HG03575 (cell line): ENCODE data around the gene PCNX1.
"Not testable (repeated sequence)": the region's sequence is repeated elsewhere in the genome, so short reads cannot be mapped to it uniquely, and the experiment has no call there.

Experiments
- ATAC-seq: cut with Tn5 transposase; IDR thresholded peaks from one replicate; pipeline ENCODE4 v1.9.1; 2021; ENCODE audit not compliant: unreplicated experiment, insufficient number of reproducible peaks, low FRiP score; ENCODE audit errors: extremely low read depth

The PCNX1 gene

DNA sequence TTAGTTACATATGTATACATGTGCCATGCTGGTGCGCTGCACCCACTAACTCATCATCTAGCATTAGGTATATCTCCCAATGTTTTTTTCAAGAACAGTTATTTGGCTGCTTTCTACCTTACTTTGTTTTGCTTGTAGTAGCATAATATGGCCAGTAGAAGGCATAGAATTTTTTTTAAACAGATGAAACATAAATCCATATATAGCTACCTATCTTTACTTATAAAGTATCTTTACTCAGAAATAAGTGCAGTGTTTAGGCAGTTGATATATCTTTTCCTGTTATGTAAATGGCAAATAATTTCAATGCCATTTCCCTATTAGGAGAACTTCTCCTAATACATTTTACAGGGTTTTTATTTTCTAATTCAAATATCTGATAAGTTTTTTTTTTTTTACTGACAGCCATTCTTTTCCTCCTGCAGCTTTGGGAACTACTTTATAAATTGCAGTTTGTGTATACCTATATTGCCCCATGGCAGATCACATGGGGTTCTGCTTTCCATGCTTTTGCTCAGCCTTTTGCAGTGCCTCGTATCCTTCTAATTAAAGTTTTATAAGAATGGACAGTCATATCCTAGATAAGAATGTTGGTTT, 143.1 kb downstream of the PCNX1 start:
- no peak for ATAC-seq

DNA sequence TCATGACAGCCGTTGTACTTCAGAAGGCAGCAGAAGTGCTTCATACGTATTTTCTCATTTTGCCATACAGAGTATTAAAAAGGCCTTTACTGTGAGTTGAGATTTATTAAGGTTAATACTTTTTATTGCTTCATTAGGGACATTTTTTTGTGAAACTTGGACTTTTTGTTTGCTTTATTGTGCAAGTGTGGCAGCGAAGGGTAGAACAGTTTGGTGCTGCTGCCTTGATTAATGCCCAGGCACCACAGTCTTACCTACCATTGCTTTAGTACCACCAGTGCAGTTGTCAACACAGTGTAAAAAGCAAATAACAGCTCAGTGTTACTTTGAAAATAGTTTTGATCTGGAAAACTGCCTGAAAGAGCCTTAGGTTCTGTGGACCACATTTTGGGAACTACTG, 147.4 kb downstream of the PCNX1 start:
- no peak for ATAC-seq

DNA sequence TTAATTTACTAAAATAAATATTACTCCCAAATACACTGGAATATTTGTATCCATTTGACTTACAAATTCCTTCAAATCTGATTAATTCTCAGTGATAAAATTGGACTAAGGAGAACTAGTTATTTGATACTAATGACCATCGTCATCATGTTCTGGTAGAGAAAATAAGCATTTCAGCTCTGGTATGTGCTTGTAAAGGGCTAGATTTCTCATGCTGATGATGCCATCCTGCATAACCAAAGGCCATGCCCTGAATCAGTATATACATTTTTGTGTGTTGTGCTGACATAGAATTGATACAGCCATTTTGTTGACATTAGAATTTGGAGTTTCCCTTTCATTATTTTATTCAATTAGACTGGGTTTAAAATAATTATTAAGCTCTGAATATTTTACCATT, 148.9 kb downstream of the PCNX1 start:
- no peak for ATAC-seq

DNA sequence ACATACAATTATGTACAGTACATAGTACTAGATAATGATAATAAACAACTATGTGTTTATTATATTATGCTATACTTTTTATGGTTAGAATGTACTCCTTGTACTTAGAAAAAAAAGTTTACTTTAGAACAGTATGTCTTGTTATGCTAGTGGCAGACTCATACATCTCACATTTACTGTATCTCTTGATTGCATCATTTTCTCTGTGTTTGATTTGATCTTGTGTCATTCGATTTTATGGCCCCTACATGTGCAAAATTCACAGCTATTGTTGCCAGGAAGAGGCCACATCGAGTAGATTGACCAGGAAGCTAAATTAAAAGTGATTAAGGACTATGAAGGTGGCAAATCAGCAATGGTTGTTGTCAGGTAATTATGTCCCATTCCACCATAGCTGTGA, 153.0 kb downstream of the PCNX1 start:
- ATAC-seq = no peak

DNA sequence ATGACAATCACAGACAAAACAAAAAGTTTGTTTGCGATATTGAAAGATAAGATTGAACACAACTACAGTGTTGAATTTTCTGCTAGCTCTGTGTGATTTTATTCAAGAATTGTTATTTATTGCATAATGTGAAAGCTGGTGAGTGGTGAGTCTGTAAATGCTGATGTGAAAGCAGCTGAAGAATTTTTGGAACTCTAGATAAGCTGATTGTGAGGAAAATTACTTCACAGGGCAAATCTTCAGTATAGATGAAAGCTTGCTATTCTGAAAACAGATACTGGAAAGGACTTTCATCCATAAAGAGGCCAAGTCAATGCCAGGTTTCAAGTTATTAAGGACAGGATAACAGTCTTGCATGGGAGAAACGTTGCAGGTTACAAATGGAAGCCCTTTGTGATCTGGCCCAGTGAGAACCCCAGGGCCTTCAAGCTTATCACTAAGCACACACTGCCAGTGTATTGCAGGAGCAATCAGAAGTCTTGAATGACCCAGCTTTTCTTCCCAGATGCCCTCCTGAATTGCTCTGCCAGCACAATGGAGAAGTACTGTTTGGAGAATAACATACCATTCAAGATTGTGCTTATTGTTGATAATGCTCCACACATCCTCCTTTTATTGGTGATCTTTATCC, 153.7 kb downstream of the PCNX1 start:
- ATAC-seq = no peak

DNA sequence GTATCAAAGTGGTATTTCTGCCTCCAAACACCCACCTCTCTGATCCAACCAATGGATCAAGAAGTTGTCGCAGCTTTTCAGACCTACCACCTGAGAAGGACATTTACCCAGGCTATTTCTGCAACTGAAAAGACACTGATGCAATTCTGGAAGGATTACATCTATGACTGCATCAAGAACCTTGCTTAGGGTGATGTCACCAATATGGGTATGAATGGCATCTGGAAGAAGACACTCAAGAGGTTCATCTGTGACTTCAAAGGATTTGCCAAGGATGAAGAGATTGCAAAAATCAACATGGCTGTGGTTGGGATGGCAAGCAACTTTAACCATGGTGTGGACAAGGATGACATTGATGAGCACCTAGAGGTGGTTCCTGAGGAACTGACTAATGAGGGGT, 154.2 kb downstream of the PCNX1 start:
- ATAC-seq = no peak

DNA sequence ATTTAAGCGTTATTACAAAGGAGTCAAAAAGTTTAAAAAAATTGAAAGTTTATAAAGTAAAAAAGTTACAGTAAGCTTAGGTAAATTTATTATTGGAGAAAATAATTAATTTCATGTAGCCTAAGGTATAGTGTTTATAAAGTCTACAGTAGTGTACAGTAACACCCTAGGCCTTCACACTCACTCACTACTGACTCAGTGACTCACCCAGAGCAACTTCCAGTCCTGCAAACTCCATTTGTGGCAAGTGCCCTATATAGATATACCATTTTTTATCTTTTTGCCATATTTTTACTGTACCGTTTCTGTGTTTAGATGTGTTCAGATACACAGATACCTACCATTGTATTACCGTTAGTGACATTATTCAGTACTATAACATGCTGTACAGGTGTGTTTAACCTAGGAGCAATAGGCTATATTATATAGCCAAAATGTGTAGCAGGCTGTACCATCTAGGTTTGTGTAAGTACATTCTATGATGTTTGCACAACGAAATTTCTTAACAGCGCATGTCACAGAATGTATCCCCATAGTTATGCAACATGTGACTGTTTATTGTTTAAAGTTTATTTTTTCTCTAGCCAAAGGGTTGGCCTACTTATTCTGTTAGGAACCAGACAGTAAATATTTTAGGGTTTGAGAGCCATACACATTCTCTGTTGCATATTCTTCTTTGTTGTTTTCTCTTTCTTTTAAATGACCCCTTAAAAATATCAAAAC, 155.5 kb downstream of the PCNX1 start:
- no peak for ATAC-seq

DNA sequence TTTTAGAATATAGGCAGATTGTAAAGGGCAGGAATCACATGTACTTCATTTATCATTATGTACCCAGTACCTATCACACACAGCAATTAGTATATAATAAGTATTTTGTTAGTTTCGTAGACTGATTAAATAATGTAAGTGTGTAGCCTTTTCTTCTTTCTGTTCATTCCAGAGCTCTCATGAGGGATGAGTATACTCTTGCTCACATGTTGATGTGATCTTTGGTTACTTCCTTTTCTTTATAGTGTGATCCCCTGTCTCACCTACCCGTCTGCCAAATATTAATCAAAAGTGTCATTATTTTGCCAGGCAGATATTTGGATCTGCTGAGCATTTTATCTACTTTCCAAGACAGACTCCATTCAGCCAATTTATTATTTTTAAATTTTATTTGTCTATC, 156.1 kb downstream of the PCNX1 start:
- ATAC-seq = no peak

DNA sequence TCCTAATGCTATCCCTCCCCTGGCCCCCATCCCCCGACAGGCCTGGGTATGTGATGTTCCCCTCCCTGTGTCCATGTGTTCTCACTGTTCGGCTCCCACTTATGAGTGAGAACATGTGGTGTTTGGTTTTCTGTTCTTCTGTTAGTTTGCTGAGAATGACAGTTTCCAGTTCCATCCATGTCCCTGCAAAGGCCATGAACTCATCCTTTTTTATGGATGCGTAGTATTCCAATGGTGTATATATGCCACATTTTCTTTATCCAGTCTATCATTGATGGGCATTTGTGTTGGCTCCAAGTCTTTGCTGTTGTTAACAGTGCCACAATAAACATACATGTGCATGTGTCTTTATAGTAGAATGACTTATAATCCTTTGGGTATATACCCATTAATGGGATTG, 157.5 kb downstream of the PCNX1 start:
- not testable (repeated sequence) for ATAC-seq

DNA sequence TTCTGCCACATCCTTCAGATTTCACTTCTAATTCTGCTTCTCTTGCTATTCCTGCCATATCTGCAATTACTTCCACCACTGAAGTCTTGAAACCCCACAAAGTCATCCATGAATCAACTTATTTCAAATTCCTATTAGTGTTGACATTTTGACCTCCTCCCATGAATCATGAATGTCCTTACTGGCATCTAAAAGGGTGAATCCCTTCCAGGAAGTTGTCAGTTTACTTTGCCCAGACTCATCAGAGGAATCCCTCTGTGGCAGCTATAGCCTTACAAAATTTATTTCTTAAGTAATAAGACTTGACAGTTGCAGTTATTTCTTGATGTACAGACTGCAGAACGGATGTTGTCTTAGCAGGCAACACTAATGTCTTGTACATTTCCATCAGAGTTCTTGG, 162.9 kb downstream of the PCNX1 start:
- ATAC-seq = no peak

DNA sequence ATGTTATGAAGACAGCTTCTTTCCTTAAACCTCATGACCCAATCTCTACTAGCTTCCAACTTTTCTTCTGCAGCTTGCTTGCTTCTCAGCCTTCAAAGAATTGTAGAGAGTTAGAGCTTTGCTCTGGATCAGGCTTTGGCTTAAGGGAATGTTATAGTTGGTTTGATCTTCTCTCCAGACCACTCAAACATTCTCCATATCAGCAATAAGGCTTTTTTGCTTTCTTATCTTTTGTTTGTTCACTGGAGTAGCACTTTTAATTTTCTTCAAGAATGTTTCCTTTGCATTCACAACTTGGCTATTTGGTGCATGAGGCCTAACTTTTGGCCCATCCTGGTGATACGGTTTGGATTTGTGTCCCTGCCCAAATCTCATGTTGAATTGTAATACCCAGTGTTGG, 163.8 kb downstream of the PCNX1 start:
- ATAC-seq = no peak

DNA sequence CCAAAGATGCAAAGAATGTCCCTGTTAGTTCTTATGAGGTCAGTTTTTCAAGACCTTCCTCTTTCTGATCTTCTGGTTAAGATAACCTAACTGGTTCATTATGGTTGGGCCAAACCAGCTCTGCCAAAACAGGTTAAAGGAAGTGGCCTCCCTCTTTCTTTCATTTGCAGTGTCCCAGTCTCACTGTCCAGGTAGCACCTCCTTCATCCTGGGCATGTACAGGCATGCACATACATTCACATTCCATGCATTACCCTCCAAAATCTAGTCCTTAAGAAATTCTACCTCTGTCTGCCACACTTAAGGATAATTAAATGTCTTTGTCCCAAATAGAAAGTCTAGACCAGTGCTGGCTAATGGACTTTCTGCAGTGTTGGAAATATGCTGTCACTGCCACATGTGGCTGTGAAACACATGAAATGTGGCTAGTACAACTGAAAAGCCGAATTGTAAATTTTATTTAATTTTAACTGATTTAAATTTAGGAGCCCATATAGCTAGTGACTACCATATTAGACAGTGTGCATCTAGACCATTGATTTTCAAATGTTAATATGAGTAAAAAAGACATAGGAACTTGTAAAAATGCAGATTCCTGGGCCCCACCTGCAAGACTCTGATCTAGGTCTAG, 169.3 kb downstream of the PCNX1 start:
- no peak for ATAC-seq

DNA sequence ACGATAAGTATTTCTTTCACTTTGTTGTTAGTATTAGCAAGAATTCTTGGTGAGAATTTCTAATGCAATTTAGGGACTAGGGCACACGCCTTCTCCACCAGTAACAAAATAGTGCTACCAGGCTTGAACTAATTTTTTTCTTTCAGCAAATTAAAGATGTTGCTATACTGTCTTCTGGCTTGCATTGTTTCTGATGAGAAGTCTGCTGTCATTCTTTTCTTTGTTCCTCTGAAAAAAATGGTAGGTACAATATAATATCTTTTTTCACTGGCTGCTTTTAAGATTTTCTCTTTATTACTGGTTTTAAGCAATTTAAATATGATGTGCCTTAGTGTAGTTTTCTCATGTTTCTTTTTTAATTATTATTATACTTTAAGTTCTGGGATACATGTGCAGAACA, 171.2 kb downstream of the PCNX1 start:
- ATAC-seq = no peak

DNA sequence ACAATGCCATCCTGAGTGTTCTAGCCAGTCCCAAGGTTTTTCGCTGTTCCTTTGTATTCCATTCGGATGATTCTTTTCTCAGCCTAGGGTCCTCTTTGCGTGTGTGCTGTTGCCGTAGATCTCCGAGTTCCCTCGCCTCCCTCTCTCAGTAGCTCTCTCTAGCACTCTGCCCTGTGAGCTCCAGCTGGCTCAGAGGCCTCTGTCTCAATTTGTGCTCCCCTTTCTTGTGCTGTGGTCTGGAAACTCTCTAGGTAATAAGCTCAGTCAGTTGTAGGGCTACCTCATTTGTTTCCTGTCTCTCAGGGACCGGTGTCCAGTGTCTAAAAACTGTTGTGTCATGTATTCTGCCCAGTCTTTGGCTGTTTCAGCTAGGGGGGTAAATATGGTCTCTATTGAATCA, 179.3 kb downstream of the PCNX1 start:
- ATAC-seq = no peak

DNA sequence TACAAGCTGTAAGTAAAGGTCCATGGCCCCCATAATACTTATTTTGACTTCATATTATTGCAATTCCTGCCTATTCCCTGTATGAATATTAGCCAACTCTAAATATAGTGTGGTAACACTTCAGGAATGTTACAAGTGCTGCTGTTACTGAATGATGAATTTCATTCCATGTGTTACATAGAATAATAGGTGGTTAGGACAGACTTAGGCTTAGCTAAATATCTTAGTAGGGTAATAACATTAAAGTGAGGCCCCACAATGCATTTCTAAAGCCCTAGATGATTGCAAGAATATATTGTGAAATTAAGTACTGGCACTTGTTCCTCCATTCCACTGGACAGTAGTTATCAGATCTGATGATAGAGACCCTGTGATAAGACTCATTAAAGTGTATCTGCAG, 182.7 kb downstream of the PCNX1 start:
- no peak for ATAC-seq

DNA sequence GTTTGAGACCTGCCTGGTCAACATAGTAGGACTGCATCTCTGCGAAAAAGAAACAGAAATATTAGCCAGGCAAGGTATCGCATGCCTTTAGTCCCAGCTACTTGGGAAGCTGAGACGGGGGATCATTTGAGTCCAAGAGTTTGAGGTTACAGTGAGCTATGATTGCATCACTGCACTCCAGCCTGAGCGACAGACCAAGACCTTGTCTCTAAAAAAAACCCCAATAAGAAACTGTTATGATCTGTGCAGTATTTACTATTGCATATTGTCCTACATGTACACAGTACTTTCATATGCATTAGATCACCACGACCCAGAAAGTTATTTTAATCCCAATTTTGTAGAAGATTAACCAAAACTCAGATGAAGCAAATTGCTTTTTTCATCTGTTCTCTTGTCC, 187.5 kb downstream of the PCNX1 start:
- no peak for ATAC-seq

DNA sequence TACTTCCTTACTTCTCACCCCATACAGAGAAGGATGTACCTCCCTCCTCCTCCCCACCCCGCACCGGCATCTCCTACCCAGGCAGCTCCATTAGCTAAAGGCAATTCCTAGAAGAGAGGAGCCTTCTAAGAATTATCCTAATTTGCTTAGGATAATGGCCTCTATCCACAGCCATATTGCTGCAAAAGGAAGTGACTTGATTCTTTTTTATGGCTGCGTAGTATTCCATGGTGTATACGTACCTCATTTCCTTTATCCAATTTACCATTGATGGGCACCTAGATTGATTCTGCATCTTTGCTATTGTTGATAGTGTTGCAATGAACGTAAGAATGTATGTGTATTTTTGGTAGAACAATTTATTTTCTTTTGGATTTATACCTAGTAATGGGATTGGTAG, 189.7 kb downstream of the PCNX1 start:
- no peak for ATAC-seq

DNA sequence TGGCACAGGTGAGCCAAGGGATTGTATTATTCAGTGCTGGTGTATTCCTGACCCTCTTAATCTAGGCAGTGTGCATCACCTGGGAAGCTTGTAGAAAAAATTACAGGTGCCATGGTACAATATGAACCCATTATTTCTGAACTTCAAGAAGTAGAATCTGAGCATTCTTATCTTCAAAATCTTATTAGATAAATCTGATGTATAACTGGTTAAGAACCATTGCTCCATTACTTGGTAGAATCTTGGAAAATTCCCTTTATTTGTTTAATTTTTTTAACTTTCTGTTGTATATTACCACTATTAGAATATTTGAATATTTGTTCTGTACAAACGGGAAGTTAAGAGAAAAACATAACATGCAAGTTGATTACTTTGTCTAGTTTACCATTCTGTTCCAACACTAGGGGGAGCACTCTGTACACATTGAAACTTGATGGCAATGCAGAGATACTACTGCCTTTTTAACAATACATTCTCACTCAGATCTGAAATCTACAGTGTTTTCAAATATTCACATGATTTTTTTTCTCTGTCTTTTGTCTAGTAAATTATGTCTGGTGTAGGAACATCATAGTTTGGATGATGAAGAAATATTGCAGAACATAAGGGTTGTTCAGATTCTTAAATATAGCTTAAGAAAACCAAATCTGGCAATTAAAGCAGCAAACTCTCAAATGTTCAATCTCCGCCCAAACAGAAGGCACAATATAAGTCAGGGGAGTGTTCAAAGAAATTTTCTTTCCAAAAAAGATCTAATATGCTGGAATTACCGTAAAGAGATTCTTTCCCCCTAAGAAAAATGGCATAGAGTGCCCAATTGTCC, 196.6 kb downstream of the PCNX1 start:
- no peak for ATAC-seq

DNA sequence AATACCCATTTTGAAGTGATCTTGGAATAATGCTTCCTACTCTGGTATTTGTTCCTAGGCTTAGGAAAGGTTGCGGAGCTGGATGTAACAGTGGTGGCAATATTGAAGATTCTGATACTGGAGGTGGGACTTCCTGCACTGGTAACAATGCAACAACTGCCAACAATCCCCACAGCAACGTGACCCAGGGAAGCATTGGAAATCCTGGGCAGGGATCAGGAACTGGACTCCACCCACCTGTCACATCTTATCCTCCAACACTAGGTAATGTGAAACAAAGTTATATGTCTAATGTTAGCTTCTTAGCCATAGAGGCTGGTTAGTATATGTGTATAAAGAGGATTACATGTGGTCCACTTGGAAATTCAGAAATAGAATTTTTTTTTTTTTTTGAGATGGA, 197.9 kb downstream of the PCNX1 start:
- ATAC-seq = no peak
